Measurements from ENCODE around the gene UBE2K.

The UBE2K gene

DNA sequence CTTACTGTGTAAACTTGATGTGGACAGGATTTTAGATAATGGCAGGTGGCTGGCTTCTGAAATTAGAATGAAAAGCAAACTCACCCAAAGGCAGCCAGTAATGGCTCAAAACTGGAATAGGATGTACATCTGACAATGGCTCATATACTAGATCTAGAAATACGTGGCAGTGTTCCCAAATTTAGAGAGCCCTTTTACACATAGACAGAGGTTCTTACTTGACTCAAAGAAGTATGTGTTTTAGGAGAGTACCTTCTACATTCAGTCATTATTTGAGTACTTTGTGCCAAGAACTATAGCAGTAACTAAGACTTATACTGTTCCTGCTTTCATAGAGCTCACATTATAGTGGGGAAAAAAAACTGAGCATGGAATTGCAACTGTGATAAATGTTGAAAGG is 48.0 kb downstream of the UBE2K start:
- peaks cover 5% of the 10 kb centered on the region for H3K36me3 ChIP-seq (ENCODE audit: low read length)
- no peak overlapping the region for H3K9ac ChIP-seq (ENCODE audit: low read length)
- H3K79me2 ChIP-seq (ENCODE audit: insufficient read depth, low read length): 0 out of 2 replicates have a peak, but pooled peaks cover 5% of the 10 kb centered on the region
- H3K27ac ChIP-seq (ENCODE audit: low read depth, low read length): no peak overlapping the region
- peaks cover 19% of the 10 kb centered on the region; the same call in 1 of the 2 replicates for H3F3A ChIP-seq (ENCODE audit: insufficient read depth)
- no peak overlapping the region for H3K4me2 ChIP-seq (ENCODE audit: low read depth, low read length, poor library complexity, severe bottlenecking)
- H3K27me3 ChIP-seq (ENCODE audit: low read length): no peaks in the 10 kb centered on the region
- H3K9me3 ChIP-seq (ENCODE audit: insufficient read depth, low read length): no peaks in the 10 kb centered on the region
- H3K9me2 ChIP-seq (replicated peaks; ENCODE audit: insufficient read depth, low read length): no peaks in the 10 kb centered on the region
- no peak overlapping the region for H2AFZ ChIP-seq (ENCODE audit: low read depth, low read length, severe bottlenecking)
- TF ChIP-seq EZH2phosphoT487 (conservative IDR thresholded peaks at IDR 0.05; ENCODE audit: low read length): no peak
- TF ChIP-seq, protein P1, sequence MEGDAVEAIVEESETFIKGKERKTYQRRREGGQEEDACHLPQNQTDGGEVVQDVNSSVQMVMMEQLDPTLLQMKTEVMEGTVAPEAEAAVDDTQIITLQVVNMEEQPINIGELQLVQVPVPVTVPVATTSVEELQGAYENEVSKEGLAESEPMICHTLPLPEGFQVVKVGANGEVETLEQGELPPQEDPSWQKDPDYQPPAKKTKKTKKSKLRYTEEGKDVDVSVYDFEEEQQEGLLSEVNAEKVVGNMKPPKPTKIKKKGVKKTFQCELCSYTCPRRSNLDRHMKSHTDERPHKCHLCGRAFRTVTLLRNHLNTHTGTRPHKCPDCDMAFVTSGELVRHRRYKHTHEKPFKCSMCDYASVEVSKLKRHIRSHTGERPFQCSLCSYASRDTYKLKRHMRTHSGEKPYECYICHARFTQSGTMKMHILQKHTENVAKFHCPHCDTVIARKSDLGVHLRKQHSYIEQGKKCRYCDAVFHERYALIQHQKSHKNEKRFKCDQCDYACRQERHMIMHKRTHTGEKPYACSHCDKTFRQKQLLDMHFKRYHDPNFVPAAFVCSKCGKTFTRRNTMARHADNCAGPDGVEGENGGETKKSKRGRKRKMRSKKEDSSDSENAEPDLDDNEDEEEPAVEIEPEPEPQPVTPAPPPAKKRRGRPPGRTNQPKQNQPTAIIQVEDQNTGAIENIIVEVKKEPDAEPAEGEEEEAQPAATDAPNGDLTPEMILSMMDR (IDR thresholded peaks at IDR 0.05; ENCODE audit: insufficient read depth, low read length, poor library complexity, severe bottlenecking): no peak
- no peak overlapping the region for H3K4me3 ChIP-seq (ENCODE audit: insufficient read depth, low read length, poor library complexity, severe bottlenecking)
- 0 out of 2 replicates have a peak, but pooled peaks cover 3% of the 10 kb centered on the region for H4K20me1 ChIP-seq (ENCODE audit: low read depth, low read length)

DNA sequence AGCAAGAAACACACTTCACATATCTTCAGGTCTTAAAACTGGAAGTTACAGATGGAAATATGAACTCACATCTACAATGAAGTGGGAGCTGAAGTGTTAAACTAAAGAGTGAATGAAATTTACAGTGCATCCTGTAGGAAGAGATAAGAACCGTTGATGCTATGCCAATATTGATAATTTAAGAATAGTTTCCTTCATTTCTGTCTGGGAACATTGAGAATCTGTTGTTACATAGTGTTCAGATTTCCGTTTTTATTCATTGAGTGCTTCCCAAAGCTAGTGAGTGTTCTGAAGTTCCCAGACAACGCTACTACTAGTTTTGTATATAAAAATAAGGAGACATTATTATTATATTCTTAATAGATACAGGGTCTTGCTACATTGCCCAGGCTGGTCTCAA is 52.3 kb downstream of the UBE2K start:
- no peaks in the 10 kb centered on the region for H3K27me3 ChIP-seq (ENCODE audit: low read length)
- no peak overlapping the region for H3K27ac ChIP-seq (ENCODE audit: low read depth, low read length)
- H3K9ac ChIP-seq (ENCODE audit: low read length): no peak overlapping the region
- peaks cover 16% of the 10 kb centered on the region; the same call in 1 of the 2 replicates for H3F3A ChIP-seq (ENCODE audit: insufficient read depth)
- 0 out of 2 replicates have a peak, but pooled peaks cover 3% of the 10 kb centered on the region for H4K20me1 ChIP-seq (ENCODE audit: low read depth, low read length)
- no peaks in the 10 kb centered on the region for H3K9me2 ChIP-seq (replicated peaks; ENCODE audit: insufficient read depth, low read length)
- peaks cover 5% of the 10 kb centered on the region for H3K36me3 ChIP-seq (ENCODE audit: low read length)
- TF ChIP-seq EZH2phosphoT487 (conservative IDR thresholded peaks at IDR 0.05; ENCODE audit: low read length): no peak
- TF ChIP-seq, protein P1 (IDR thresholded peaks at IDR 0.05; ENCODE audit: insufficient read depth, low read length, poor library complexity, severe bottlenecking): no peak
- no peaks in the 10 kb centered on the region for H3K9me3 ChIP-seq (ENCODE audit: insufficient read depth, low read length)
- H3K4me2 ChIP-seq (ENCODE audit: low read depth, low read length, poor library complexity, severe bottlenecking): no peak overlapping the region
- 0 out of 2 replicates have a peak, but pooled peaks cover 5% of the 10 kb centered on the region for H3K79me2 ChIP-seq (ENCODE audit: insufficient read depth, low read length)
- no peak overlapping the region for H3K4me3 ChIP-seq (ENCODE audit: insufficient read depth, low read length, poor library complexity, severe bottlenecking)
- no peak overlapping the region for H2AFZ ChIP-seq (ENCODE audit: low read depth, low read length, severe bottlenecking)

DNA sequence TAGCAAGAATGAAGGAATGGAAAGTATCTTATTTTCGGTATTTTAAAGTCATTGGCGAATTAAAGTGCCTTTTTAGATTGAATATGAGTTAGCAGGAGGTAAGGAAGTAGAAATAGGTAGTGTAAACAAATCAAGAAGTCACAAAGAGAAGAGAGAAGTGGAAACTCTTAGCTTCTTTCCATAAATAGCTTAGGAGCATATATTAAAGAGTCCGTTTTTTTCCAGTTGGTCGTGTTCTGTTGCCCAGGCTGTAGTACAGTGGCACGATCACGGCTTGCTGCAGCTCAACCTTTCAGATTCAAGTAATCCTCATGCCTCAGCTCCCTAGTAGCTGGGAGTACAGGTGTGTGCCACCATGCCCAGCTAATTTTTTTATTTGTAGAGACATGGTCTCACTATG is 56.4 kb downstream of the UBE2K start:
- Histone ChIP-seq H3F3A (ENCODE audit: insufficient read depth) (peaks cover 6% of the 10 kb centered on the region; the same call in 1 of the 2 replicates), H3K79me2 (ENCODE audit: insufficient read depth, low read length) (0 out of 2 replicates have a peak, but pooled peaks cover 2% of the 10 kb centered on the region), H3K36me3 (ENCODE audit: low read length) (0 out of 2 replicates have a peak, but pooled peaks cover 8% of the 10 kb centered on the region), H4K20me1 (ENCODE audit: low read depth, low read length) (no peaks in the 10 kb centered on the region), H3K27me3 (ENCODE audit: low read length) (no peaks in the 10 kb centered on the region), H3K9me2 (replicated peaks; ENCODE audit: insufficient read depth, low read length) (no peaks in the 10 kb centered on the region), H3K4me2 (ENCODE audit: low read depth, low read length, poor library complexity, severe bottlenecking) (no peak overlapping the region), H2AFZ (ENCODE audit: low read depth, low read length, severe bottlenecking) (no peak overlapping the region), H3K27ac (ENCODE audit: low read depth, low read length) (no peak overlapping the region), H3K4me3 (ENCODE audit: insufficient read depth, low read length, poor library complexity, severe bottlenecking) (no peak overlapping the region), H3K9me3 (ENCODE audit: insufficient read depth, low read length) (no peaks in the 10 kb centered on the region), H3K9ac (ENCODE audit: low read length) (no peak overlapping the region)
- TF ChIP-seq, protein P1 (IDR thresholded peaks at IDR 0.05; ENCODE audit: insufficient read depth, low read length, poor library complexity, severe bottlenecking): no peak
- TF ChIP-seq EZH2phosphoT487 (conservative IDR thresholded peaks at IDR 0.05; ENCODE audit: low read length): no peak

All from SU-DHL-6 (cell line).